ENCODE measurements around the gene NPW.

The NPW gene

GRCh38 chr16:2037115-2037514 lies 17.5 kb downstream of the NPW start:
- no peak for DNase-seq

- DNase-seq: no peak
Observed at GRCh38 chr16:2037647-2038381, 18.2 kb downstream of the NPW start.

GRCh38 chr16:2038382-2039231 lies 19.0 kb downstream of the NPW start:
- no peak for DNase-seq

GRCh38 chr16:2039274-2040031 lies 19.9 kb downstream of the NPW start:
- no peak for DNase-seq

- no peak for DNase-seq
Observed at GRCh38 chr16:2040041-2040786, 20.6 kb downstream of the NPW start.

GRCh38 chr16:2040787-2041522 lies 21.4 kb downstream of the NPW start:
- DNase-seq: no peak

- DNase-seq: no peak
Observed at GRCh38 chr16:2042171-2042985, 22.8 kb downstream of the NPW start.

- DNase-seq: no peak
Observed at GRCh38 chr16:2042986-2043666, 23.5 kb downstream of the NPW start.

GRCh38 chr16:2043667-2044451 lies 24.3 kb downstream of the NPW start:
- DNase-seq: no peak

GRCh38 chr16:2044541-2044940 lies 25.0 kb downstream of the NPW start:
- DNase-seq: no peak

GRCh38 chr16:2045965-2046892 lies 26.6 kb downstream of the NPW start:
- no peak for DNase-seq

GRCh38 chr16:2046893-2047329 lies 27.3 kb downstream of the NPW start:
- DNase-seq: no peak

- peak; percentile 93 to 94 for DNase-seq
Observed at GRCh38 chr16:2047330-2048115, 27.9 kb downstream of the NPW start, which contains the start of the genes NTHL1 and TSC2. Gene NTHL1 (minus strand): TSS chr16:2047834. CDS start chr16:2047823, 11 bp downstream. Gene TSC2 (plus strand): TSS chr16:2047985. CDS start chr16:2048616, 631 bp downstream.

GRCh38 chr16:2048116-2048543 lies 28.5 kb downstream of the NPW start:
- DNase-seq: no peak

GRCh38 chr16:2053211-2053610 lies 33.6 kb downstream of the NPW start:
- no peak for DNase-seq

- DNase-seq: no peak
Observed at GRCh38 chr16:2053897-2054296, 34.3 kb downstream of the NPW start.

GRCh38 chr16:2054543-2055245 lies 35.1 kb downstream of the NPW start:
- DNase-seq: no peak
